Astrocyte (in vitro differentiated cells and primary cell): ENCODE data around the gene ANKRD63. TPM values are rescaled to one million over a fixed set of nuclear protein-coding genes. Genes with fewer than 3 reads are reported as not detected.

Experiments
- DNase-seq: peaks from one replicate; pipeline ENCODE4 v3.0.0-alpha.2; 2010; ENCODE audit warnings: low read depth
- FAIRE-seq: peaks from 2 replicates; lab custom pipeline; 2011; peaks lifted over from hg19 to GRCh38; lab: Jason Lieb, UNC
- H2AFZ ChIP-seq: 2 replicates; pipeline ENCODE4 v1.6.0; 2012; ENCODE audit warnings: low read depth, low read length, inconsistent platforms
- H3K27ac ChIP-seq: 2 replicates; pipeline ENCODE4 v1.5.1; 2011; ENCODE audit warnings: low read depth, low read length, inconsistent platforms
- H3K27me3 ChIP-seq: 2 replicates; pipeline ENCODE4 v1.6.0; 2011; ENCODE audit warnings: low read length, inconsistent platforms; ENCODE audit not compliant: insufficient read depth
- H3K36me3 ChIP-seq: 2 replicates; pipeline ENCODE4 v1.5.1; 2011; ENCODE audit warnings: low read length, inconsistent platforms; ENCODE audit not compliant: insufficient read depth
- H3K4me1 ChIP-seq: 2 replicates; pipeline ENCODE4 v1.5.1; 2011; ENCODE audit warnings: low read length, inconsistent platforms; ENCODE audit not compliant: insufficient read depth
- H3K4me2 ChIP-seq: 2 replicates; pipeline ENCODE4 v1.6.0; 2012; ENCODE audit warnings: low read length, inconsistent platforms
- H3K4me3 ChIP-seq: 2 replicates; pipeline ENCODE4 v1.5.1; 2011; ENCODE audit warnings: low read depth, mild to moderate bottlenecking, low read length, inconsistent platforms; ENCODE audit not compliant: insufficient read depth
- H3K79me2 ChIP-seq: 2 replicates; pipeline ENCODE4 v1.6.0; 2012; ENCODE audit warnings: mild to moderate bottlenecking, low read length, inconsistent platforms; ENCODE audit not compliant: insufficient read depth
- H3K9ac ChIP-seq: 2 replicates; pipeline ENCODE4 v1.6.0; 2012; ENCODE audit warnings: mild to moderate bottlenecking, low read length, inconsistent platforms
- H3K9me3 ChIP-seq: 2 replicates; pipeline ENCODE4 v1.5.1; 2012; ENCODE audit warnings: low read depth, mild to moderate bottlenecking, low read length, inconsistent platforms; ENCODE audit not compliant: insufficient read depth
- H4K20me1 ChIP-seq: 2 replicates; pipeline ENCODE4 v1.6.0; 2012; ENCODE audit warnings: low read length, inconsistent platforms; ENCODE audit not compliant: insufficient read depth
- H3K27ac Mint-ChIP-seq: one replicate; pipeline ENCODE4 v1.8.0; 2021; ENCODE audit warnings: mild to moderate bottlenecking, mixed read lengths; ENCODE audit not compliant: unreplicated experiment
- H3K27me3 Mint-ChIP-seq: one replicate; pipeline ENCODE4 v1.8.0; 2021; ENCODE audit warnings: low read depth, mixed read lengths; ENCODE audit not compliant: unreplicated experiment
- H3K36me3 Mint-ChIP-seq: one replicate; pipeline ENCODE4 v1.8.0; 2021; ENCODE audit warnings: low read depth, mixed read lengths; ENCODE audit not compliant: unreplicated experiment
- H3K4me1 Mint-ChIP-seq: one replicate; pipeline ENCODE4 v1.8.0; 2021; ENCODE audit warnings: low read depth, mixed read lengths; ENCODE audit not compliant: unreplicated experiment
- H3K4me3 Mint-ChIP-seq: one replicate; pipeline ENCODE4 v1.8.0; 2021; ENCODE audit warnings: mild to moderate bottlenecking, moderate library complexity, mixed read lengths; ENCODE audit not compliant: unreplicated experiment
- H3K9me3 Mint-ChIP-seq: one replicate; pipeline ENCODE4 v1.8.0; 2021; ENCODE audit warnings: mild to moderate bottlenecking, mixed read lengths; ENCODE audit not compliant: unreplicated experiment
- CTCF ChIP-seq: IDR thresholded peaks from 2 replicates; pipeline ENCODE4 v1.5.1; 2011; ENCODE audit warnings: low read depth, mild to moderate bottlenecking, inconsistent platforms, low read length, moderate library complexity; ENCODE audit not compliant: insufficient read depth
- EZH2 ChIP-seq: IDR thresholded peaks from 2 replicates; pipeline ENCODE4 v1.6.1; 2012; ENCODE audit warnings: mild to moderate bottlenecking, low read length, inconsistent platforms; ENCODE audit not compliant: insufficient read depth
- total RNA-seq: library from RNA; stranded (reverse); gene quantifications from 2 replicates; pipeline ENCODE4 v1.2.1, GENCODE V29; 2021

ANKRD63 gene
- total RNA-seq, 1 donor from 2014 or later: not detected

GRCh38 chr15:40266828-40267304 lies 16.0 kb downstream of the ANKRD63 start:
- TF ChIP-seq EZH2 (no peak), CTCF (no peak)
- H3K36me3 ChIP-seq: no peaks in the 10 kb centered on the region
- Mint-ChIP-seq H3K4me3 (no peak overlapping the region), H3K4me1 (peaks cover 17% of the 10 kb centered on the region), H3K27me3 (peaks cover 20% of the 10 kb centered on the region), H3K27ac (peak overlapping the region; percentile 62), H3K9me3 (no peaks in the 10 kb centered on the region), H3K36me3 (peaks cover 3% of the 10 kb centered on the region)
- H3K9me3 ChIP-seq: no peaks in the 10 kb centered on the region
- FAIRE-seq (peak; percentile 89), DNase-seq (peak; percentile 93)
- no peaks in the 10 kb centered on the region for H4K20me1 ChIP-seq
- peak overlapping the region; percentile 35 for H3K9ac ChIP-seq
- no peaks in the 10 kb centered on the region for H3K27me3 ChIP-seq
- H3K27ac ChIP-seq: peak overlapping the region; percentile 63
- no peaks in the 10 kb centered on the region for H3K79me2 ChIP-seq
- H3K4me2 ChIP-seq: peak overlapping the region; percentile 49
- peak overlapping the region; percentile 77 for H2AFZ ChIP-seq
- H3K4me1 ChIP-seq: peaks cover 24% of the 10 kb centered on the region
- H3K4me3 ChIP-seq: no peak overlapping the region

- Mint-ChIP-seq H3K27me3 (peaks cover 20% of the 10 kb centered on the region), H3K27ac (no peak overlapping the region), H3K36me3 (peaks cover 3% of the 10 kb centered on the region), H3K9me3 (no peaks in the 10 kb centered on the region), H3K4me3 (no peak overlapping the region), H3K4me1 (peaks cover 17% of the 10 kb centered on the region)
- H2AFZ ChIP-seq: no peak overlapping the region
- no peak overlapping the region for H3K27ac ChIP-seq
- no peaks in the 10 kb centered on the region for H3K79me2 ChIP-seq
- peaks cover 24% of the 10 kb centered on the region for H3K4me1 ChIP-seq
- H3K4me3 ChIP-seq: no peak overlapping the region
- no peak for FAIRE-seq
- no peak for DNase-seq
- no peaks in the 10 kb centered on the region for H3K9me3 ChIP-seq
- no peak overlapping the region for H3K9ac ChIP-seq
- no peaks in the 10 kb centered on the region for H4K20me1 ChIP-seq
- no peak for TF ChIP-seq CTCF
- no peak for TF ChIP-seq EZH2
- H3K36me3 ChIP-seq: no peaks in the 10 kb centered on the region
- no peaks in the 10 kb centered on the region for H3K27me3 ChIP-seq
- no peak overlapping the region for H3K4me2 ChIP-seq
These were observed 17.0 kb downstream of the ANKRD63 start for GRCh38 chr15:40265875-40266274.

GRCh38 chr15:40265355-40265754 lies 17.5 kb downstream of the ANKRD63 start:
- no peak overlapping the region for H3K4me2 ChIP-seq

More at GRCh38 chr15:40265355-40265754, 17.5 kb downstream of the ANKRD63 start:
- FAIRE-seq (no peak), DNase-seq (no peak)
- no peak overlapping the region for H3K27ac Mint-ChIP-seq
- no peak overlapping the region for H3K4me3 ChIP-seq
- no peaks in the 10 kb centered on the region for H4K20me1 ChIP-seq
- H3K9me3 ChIP-seq: no peaks in the 10 kb centered on the region
- peaks cover 17% of the 10 kb centered on the region for H3K4me1 Mint-ChIP-seq
- no peak overlapping the region for H3K9ac ChIP-seq
- H3K27me3 ChIP-seq: no peaks in the 10 kb centered on the region
- no peak overlapping the region for H3K27ac ChIP-seq
- H3K4me1 ChIP-seq: peaks cover 24% of the 10 kb centered on the region
- peaks cover 17% of the 10 kb centered on the region for H3K27me3 Mint-ChIP-seq
- peaks cover 3% of the 10 kb centered on the region for H3K36me3 Mint-ChIP-seq
- H3K9me3 Mint-ChIP-seq: no peaks in the 10 kb centered on the region
- no peak overlapping the region for H3K4me3 Mint-ChIP-seq
- H3K36me3 ChIP-seq: no peaks in the 10 kb centered on the region
- TF ChIP-seq EZH2 (no peak), CTCF (no peak)
- H3K79me2 ChIP-seq: no peaks in the 10 kb centered on the region
- H2AFZ ChIP-seq: no peak overlapping the region
